WTC11 (cell line): Measurements from ENCODE around the gene NOTO. TPM values are rescaled to one million over a fixed set of nuclear protein-coding genes. Genes with fewer than 3 reads are reported as not detected.

Experiments
- ATF2 ChIP-seq: sonication (generic); formaldehyde crosslinking; IDR thresholded peaks from 2 replicates; pipeline ENCODE4 v1.8.1; 2022; ENCODE audit warnings: low read depth, missing genetic modification reagents, borderline replicate concordance
- CTCF ChIP-seq: fragments of 200-600 bp; IDR thresholded peaks from 2 replicates; pipeline ENCODE4 v1.8.0; 2022; ENCODE audit warnings: antibody characterized with exemption
- E2F1 ChIP-seq: sonication (generic); formaldehyde crosslinking; IDR thresholded peaks from 2 replicates; pipeline ENCODE4 v1.8.0; 2022; ENCODE audit warnings: mild to moderate bottlenecking, missing genetic modification reagents
- E2F5 ChIP-seq: sonication (generic); formaldehyde crosslinking; IDR thresholded peaks from 2 replicates; pipeline ENCODE4 v1.8.1; 2022; ENCODE audit warnings: mild to moderate bottlenecking, moderate library complexity, missing genetic modification reagents
- EMX1 ChIP-seq: fragments of 250-450 bp; sonication (Bioruptor Pico); IDR thresholded peaks from 2 replicates; pipeline ENCODE4 v1.8.0; 2021; ENCODE audit warnings: mild to moderate bottlenecking
- FOXK1 ChIP-seq: sonication (generic); formaldehyde crosslinking; IDR thresholded peaks from 2 replicates; pipeline ENCODE4 v1.8.0; 2022; ENCODE audit warnings: mild to moderate bottlenecking, moderate library complexity, missing genetic modification reagents
- FOXP1 ChIP-seq: sonication (generic); formaldehyde crosslinking; IDR thresholded peaks from 2 replicates; pipeline ENCODE4 v1.8.0; 2022; ENCODE audit warnings: missing genetic modification reagents, mild to moderate bottlenecking, moderate library complexity, borderline replicate concordance
- IRF2 ChIP-seq: sonication (generic); formaldehyde crosslinking; IDR thresholded peaks from 2 replicates; pipeline ENCODE4 v1.8.0; 2022; ENCODE audit warnings: low read depth, missing genetic modification reagents, borderline replicate concordance
- JUN ChIP-seq: sonication (generic); formaldehyde crosslinking; IDR thresholded peaks from 2 replicates; pipeline ENCODE4 v1.8.0; 2023; ENCODE audit warnings: mild to moderate bottlenecking, missing genetic modification reagents
- SOX15 ChIP-seq: fragments of 250-450 bp; sonication (Bioruptor Pico); IDR thresholded peaks from 2 replicates; pipeline ENCODE4 v1.9.0; 2021; ENCODE audit warnings: mild to moderate bottlenecking
- SP1 ChIP-seq: sonication (generic); formaldehyde crosslinking; conservative IDR thresholded peaks from 2 replicates; pipeline ENCODE4 v1.8.1; 2022; ENCODE audit warnings: missing genetic modification reagents
- TEAD1 ChIP-seq: sonication (generic); formaldehyde crosslinking; IDR thresholded peaks from 2 replicates; pipeline ENCODE4 v1.8.0; 2022; ENCODE audit warnings: mild to moderate bottlenecking, missing genetic modification reagents
- ZBTB43 ChIP-seq: sonication (generic); formaldehyde crosslinking; IDR thresholded peaks from 2 replicates; pipeline ENCODE4 v1.8.1; 2023; ENCODE audit warnings: mild to moderate bottlenecking, missing genetic modification reagents
- ZNF263 ChIP-seq: sonication (generic); formaldehyde crosslinking; IDR thresholded peaks from 2 replicates; pipeline ENCODE4 v1.8.1; 2022; ENCODE audit warnings: low read depth, mild to moderate bottlenecking, moderate library complexity, missing genetic modification reagents
- ZNF396 ChIP-seq: fragments of 250-450 bp; sonication (Bioruptor Pico); IDR thresholded peaks from 2 replicates; pipeline ENCODE4 v1.8.0; 2021; ENCODE audit warnings: mild to moderate bottlenecking, moderate library complexity, borderline replicate concordance
- total RNA-seq: library from RNA; stranded (reverse); gene quantifications from 3 replicates; pipeline ENCODE4 v1.2.3, GENCODE V29; 2021
- TF ChIP-seq, protein P1 (sequence below): sonication (generic); formaldehyde crosslinking; IDR thresholded peaks from 2 replicates; pipeline ENCODE4 v1.8.0; 2022; ENCODE audit warnings: mild to moderate bottlenecking, missing genetic modification reagents
- TF ChIP-seq, protein P2 (sequence below): sonication (generic); formaldehyde crosslinking; IDR thresholded peaks from 2 replicates; pipeline ENCODE4 v1.8.1; 2023; ENCODE audit warnings: mild to moderate bottlenecking, missing genetic modification reagents, borderline replicate concordance
- TF ChIP-seq, protein P3 (sequence below): sonication (generic); formaldehyde crosslinking; IDR thresholded peaks from 2 replicates; pipeline ENCODE4 v1.8.0; 2023; ENCODE audit warnings: missing genetic modification reagents, mild to moderate bottlenecking, borderline replicate concordance
- TF ChIP-seq, protein P4 (sequence below): sonication (generic); formaldehyde crosslinking; IDR thresholded peaks from 2 replicates; pipeline ENCODE4 v1.8.1; 2022; ENCODE audit warnings: missing genetic modification reagents, borderline replicate concordance

NOTO gene
- total RNA-seq, 1 experiment from 2014 or later = 0.15 TPM

GRCh38 chr2:73202156-73203054 lies at the start of gene NOTO (continued):
- TF ChIP-seq ZBTB43 (CRISPR knock-in tag) (0 out of 2 replicates have a peak, but pooled peaks have one; percentile 22), ATF2 (CRISPR knock-in tag) (no peak), FOXK1 (0 out of 2 replicates have a peak, but pooled peaks have one; percentile 25), ZNF263 (CRISPR knock-in tag) (no peak; the same call in 1 of the 2 replicates), E2F5 (CRISPR knock-in tag) (peak; percentile 46; the same call in 1 of the 2 replicates), ZNF396 (CRISPR knock-in tag) (no peak), EMX1 (no peak), E2F1 (0 out of 2 replicates have a peak, but pooled peaks have one; percentile 57), TEAD1 (CRISPR knock-in tag) (no peak; the same call in 1 of the 2 replicates), SOX15 (CRISPR knock-in tag) (no peak), JUN (CRISPR knock-in tag) (no peak), CTCF (no peak), FOXP1 (CRISPR knock-in tag) (no peak; the same call in none of the 2 replicates), SP1 (no peak), IRF2 (no peak)
- TF ChIP-seq, protein P1, sequence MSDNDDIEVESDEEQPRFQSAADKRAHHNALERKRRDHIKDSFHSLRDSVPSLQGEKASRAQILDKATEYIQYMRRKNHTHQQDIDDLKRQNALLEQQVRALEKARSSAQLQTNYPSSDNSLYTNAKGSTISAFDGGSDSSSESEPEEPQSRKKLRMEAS (CRISPR knock-in tag) = peak; percentile 78
- TF ChIP-seq, protein P2, sequence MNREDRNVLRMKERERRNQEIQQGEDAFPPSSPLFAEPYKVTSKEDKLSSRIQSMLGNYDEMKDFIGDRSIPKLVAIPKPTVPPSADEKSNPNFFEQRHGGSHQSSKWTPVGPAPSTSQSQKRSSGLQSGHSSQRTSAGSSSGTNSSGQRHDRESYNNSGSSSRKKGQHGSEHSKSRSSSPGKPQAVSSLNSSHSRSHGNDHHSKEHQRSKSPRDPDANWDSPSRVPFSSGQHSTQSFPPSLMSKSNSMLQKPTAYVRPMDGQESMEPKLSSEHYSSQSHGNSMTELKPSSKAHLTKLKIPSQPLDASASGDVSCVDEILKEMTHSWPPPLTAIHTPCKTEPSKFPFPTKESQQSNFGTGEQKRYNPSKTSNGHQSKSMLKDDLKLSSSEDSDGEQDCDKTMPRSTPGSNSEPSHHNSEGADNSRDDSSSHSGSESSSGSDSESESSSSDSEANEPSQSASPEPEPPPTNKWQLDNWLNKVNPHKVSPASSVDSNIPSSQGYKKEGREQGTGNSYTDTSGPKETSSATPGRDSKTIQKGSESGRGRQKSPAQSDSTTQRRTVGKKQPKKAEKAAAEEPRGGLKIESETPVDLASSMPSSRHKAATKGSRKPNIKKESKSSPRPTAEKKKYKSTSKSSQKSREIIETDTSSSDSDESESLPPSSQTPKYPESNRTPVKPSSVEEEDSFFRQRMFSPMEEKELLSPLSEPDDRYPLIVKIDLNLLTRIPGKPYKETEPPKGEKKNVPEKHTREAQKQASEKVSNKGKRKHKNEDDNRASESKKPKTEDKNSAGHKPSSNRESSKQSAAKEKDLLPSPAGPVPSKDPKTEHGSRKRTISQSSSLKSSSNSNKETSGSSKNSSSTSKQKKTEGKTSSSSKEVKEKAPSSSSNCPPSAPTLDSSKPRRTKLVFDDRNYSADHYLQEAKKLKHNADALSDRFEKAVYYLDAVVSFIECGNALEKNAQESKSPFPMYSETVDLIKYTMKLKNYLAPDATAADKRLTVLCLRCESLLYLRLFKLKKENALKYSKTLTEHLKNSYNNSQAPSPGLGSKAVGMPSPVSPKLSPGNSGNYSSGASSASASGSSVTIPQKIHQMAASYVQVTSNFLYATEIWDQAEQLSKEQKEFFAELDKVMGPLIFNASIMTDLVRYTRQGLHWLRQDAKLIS (CRISPR knock-in tag) = no peak
- TF ChIP-seq, protein P3, sequence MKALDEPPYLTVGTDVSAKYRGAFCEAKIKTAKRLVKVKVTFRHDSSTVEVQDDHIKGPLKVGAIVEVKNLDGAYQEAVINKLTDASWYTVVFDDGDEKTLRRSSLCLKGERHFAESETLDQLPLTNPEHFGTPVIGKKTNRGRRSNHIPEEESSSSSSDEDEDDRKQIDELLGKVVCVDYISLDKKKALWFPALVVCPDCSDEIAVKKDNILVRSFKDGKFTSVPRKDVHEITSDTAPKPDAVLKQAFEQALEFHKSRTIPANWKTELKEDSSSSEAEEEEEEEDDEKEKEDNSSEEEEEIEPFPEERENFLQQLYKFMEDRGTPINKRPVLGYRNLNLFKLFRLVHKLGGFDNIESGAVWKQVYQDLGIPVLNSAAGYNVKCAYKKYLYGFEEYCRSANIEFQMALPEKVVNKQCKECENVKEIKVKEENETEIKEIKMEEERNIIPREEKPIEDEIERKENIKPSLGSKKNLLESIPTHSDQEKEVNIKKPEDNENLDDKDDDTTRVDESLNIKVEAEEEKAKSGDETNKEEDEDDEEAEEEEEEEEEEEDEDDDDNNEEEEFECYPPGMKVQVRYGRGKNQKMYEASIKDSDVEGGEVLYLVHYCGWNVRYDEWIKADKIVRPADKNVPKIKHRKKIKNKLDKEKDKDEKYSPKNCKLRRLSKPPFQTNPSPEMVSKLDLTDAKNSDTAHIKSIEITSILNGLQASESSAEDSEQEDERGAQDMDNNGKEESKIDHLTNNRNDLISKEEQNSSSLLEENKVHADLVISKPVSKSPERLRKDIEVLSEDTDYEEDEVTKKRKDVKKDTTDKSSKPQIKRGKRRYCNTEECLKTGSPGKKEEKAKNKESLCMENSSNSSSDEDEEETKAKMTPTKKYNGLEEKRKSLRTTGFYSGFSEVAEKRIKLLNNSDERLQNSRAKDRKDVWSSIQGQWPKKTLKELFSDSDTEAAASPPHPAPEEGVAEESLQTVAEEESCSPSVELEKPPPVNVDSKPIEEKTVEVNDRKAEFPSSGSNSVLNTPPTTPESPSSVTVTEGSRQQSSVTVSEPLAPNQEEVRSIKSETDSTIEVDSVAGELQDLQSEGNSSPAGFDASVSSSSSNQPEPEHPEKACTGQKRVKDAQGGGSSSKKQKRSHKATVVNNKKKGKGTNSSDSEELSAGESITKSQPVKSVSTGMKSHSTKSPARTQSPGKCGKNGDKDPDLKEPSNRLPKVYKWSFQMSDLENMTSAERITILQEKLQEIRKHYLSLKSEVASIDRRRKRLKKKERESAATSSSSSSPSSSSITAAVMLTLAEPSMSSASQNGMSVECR = no peak
- TF ChIP-seq, protein P4, sequence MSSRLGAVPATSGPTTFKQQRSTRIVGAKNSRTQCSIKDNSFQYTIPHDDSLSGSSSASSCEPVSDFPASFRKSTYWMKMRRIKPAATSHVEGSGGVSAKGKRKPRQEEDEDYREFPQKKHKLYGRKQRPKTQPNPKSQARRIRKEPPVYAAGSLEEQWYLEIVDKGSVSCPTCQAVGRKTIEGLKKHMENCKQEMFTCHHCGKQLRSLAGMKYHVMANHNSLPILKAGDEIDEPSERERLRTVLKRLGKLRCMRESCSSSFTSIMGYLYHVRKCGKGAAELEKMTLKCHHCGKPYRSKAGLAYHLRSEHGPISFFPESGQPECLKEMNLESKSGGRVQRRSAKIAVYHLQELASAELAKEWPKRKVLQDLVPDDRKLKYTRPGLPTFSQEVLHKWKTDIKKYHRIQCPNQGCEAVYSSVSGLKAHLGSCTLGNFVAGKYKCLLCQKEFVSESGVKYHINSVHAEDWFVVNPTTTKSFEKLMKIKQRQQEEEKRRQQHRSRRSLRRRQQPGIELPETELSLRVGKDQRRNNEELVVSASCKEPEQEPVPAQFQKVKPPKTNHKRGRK (CRISPR knock-in tag) = no peak
